GM21423 (cell line): ENCODE data around the gene IL10.
"Not testable (repeated sequence)": the region's sequence is repeated elsewhere in the genome, so short reads cannot be mapped to it uniquely, and the experiment has no call there.

Source experiments
- ATAC-seq: cut with Tn5 transposase; IDR thresholded peaks from one replicate; pipeline ENCODE4 v1.9.1; 2021; ENCODE audit warnings: mild to moderate bottlenecking, moderate library complexity; ENCODE audit not compliant: unreplicated experiment

Gene IL10

DNA sequence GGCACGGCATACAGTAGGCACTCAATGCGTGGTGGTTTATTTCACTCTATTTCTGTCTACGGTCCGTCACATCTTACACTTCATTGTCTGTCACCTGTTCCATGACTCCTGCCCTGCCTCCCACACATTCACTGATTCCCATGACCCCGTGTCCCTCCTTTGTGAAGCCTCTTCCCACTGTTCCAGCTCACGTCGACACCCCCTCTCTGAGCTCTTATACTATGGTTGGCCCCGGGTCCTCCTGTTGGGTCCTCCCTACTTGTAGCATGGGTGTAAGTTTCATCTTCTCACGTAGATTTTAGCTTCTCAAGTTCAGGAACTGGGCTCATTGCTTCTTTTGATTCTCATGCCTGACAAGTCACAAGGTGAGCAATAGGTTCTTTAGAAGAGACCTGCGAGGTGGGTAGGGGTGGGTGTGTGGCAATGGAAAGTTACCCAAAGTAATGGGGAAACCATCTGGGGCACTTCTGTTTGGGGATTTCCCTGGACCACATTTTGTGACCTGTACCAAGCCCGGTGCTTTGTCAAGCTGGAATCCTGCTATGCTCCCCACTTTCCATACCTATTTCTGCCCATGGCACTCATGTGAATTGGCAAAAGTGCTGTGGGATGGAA, 22.1 kb upstream of the IL10 start:
- ATAC-seq: no peak

DNA sequence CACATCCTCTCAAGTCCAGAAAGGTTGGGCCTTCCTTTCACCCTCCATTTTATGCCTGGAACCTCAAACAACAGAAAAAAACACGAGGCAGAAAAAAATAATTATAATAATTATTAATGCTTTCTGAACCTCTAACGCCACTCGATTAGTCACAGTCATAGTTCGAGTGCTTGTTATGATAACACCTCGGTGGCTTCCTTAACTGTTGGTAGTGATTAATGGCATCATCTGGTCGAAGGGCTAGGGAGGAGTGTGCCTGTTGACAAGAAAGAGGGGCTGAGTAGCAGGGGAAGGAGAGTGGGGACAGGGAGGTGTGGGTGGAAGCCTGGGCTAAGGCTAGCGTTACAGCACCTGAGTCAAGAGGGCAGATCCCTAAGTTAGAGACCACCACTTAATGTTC, 21.3 kb upstream of the IL10 start:
- no peak for ATAC-seq

DNA sequence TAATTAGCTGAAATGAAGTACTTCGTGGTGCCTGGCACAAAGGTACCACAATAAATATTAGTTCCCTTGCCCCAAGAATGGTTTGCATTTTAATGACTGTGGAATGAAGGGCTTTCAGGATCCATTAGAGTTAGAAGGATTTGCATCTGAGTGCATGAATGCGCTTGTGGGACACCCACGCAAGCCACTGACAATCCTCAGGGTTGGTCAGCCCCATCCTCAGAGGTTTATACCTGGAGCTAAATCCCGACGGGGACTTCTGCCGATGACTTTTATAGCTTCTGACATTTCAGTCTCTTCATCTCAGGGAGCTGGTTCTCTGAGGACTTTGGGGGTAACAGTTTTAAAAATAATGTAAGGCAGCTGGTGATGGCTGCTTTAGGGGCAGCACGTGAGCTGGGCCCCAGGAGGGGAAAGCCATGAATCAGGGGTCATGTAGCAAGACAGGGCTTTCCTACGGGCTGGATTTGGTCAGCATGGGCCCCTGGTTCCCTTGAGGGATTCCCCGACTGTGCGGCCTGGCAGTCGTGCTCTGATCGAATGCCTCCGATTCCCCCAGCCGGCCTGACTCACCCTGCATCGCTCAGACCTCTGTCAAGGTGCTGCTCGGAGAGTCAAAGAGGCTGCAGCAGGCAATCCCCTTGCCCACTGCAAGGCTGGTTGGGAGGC, 20.8 kb upstream of the IL10 start:
- peak; percentile 42 for ATAC-seq

DNA sequence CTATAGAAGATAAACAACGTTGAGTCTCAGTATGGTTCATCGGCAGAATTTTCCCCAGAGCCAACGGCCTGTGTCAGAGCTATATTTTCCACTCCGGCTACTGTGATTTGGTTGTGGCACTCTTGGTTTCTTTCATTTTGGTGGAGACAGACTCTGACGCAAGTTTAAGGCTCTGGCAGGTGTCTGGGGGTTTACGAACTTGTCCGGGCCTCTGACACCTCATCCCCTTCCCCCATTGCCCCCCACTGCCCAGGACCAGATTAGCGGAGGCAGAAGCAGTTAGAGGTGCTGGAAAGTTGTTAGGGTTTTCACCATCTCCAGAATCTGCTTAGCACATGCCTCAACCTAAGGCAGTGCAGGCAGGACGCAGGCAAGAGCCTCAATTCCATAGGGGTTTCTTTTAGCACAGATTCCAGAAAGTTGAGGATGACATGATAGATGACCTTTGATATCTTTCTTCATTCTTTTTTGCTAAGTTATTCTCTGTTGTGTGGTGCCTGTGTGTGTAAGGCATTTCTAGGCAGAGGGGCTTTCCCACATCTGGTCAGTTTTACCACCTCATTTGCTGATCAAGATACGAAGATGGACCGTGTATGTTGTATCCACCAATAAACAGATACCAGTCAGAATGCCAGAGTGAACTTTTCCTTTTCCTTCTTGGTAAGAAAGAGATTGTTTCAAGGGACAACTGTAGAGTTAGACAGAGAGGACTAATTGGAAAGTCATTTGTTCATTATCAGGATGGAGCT, 18.4 kb upstream of the IL10 start:
- no peak for ATAC-seq

DNA sequence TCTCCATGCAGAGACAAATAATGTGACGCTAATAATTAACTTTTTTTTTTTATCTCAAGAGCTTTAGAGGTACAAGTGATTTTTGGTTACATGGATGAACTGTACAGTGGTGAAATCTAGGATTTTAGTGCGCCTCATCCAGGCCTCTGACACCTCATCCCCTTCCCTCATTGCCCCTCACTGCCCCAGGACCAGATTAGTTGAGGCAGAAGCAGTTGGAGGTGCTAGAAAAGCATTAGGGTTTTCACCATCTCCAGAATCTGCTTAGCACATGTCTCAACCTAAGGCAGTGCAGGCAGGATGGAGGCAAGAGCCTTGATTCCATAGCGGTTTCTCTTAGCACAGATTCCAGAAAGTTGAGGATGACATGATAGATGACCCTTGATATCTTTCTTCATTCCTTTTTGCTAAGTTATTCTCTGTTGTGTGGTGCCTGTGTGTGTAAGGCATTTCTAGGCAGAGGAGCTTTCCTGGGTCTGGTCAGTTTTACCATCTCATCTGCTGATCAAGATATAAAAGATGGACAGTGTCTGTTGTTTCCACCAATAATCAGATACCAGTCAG, 16.3 kb upstream of the IL10 start:
- ATAC-seq: no peak

DNA sequence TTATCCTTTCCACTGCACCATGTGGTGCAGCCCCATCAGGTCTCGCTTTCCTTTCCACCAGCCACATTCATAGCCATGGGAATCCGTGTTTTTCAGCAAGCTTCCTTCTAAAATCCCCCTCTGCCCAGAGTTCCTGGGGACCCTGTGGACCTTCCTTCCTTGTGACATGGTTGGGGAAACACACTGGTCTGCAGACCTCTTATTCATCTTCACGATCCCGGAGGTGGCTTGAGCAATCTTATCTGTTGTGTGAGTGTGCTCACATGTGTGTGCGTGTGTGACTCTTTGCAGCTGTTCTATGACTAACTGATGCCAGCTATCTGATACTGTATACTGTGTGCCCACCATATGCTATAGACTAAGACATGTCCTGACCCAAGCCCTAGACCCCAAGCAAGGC, 15.6 kb upstream of the IL10 start:
- no peak for ATAC-seq

DNA sequence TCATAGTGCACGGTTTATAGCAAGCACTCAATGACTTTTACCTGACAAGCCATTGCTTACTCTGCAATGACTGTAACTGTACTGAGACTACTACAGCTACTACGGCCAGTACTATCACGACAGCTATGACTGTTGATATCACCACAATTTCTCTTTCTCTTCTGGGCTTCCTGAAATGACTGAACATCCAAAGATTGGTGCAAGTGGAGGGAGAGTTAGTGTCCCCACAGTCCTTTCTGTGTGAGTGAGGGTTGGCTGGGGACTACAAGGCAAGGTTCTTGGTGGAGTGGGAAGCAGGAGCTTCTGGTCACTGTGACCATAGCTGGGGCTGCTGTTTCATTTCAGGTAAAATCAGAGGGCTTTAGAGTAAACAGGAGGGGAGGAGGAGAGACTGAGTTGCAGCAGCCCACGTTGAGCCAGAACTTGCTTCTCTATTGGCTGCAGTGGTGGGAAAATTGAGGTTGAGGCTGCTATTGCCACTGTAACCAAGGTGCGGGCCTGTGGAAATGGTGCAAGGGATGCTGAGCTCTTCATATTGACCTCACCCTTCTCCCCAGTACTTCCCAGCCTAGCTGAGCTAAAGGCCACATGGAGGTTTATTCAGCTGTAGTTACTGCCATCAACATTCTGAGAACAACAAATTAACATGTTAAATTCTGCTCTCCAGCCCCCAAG, 14.1 kb upstream of the IL10 start:
- no peak for ATAC-seq

DNA sequence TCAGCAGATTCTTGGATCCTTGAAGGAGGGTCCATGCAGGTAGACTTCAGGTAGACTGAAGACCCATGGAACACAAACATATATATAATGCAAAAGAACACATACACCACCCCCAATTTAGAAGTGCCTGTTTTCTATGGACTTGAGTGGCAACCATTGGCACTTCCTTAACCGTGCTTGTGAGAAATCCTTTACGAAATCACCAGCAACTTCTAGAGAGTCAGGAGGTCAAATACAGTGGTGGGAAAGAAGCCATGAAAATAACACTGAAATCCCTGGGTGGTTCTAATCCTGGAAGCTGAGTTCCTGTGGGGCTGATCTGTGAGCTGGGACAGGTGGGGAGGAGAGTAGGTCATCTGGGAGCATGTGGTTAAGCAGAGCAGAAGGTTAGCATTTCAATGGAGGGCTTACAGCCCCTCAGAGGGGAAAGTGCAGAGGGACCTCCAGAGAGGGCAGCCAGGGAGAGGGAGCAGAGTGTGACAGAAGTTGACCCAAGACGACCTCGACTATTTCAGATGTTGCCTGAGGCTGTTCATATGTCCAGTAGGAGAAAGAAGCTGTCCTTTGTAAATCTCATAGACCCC, 13.0 kb upstream of the IL10 start:
- no peak for ATAC-seq

DNA sequence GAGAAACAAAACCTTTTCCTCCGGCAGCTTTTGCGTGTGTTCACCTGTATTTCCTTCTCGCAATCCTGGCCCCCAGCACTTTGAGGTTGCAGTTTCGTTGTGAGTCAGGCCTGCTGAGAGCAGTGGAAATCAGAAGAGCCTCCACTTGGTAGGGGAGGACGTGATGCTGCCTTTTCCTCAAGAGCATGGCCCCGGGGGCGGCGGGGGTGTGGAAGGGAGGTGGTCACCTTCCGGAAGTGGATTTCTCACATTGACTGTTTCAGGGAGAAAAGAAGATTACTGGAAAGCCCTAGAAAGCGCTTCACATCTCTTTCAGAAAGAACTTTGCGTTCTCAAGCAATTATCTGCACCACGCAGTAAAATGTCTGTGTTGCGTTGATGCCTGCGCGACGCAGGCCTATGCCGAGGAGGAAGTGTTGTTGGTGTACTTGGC, 12.2 kb upstream of the IL10 start:
- peak; percentile 65 for ATAC-seq

DNA sequence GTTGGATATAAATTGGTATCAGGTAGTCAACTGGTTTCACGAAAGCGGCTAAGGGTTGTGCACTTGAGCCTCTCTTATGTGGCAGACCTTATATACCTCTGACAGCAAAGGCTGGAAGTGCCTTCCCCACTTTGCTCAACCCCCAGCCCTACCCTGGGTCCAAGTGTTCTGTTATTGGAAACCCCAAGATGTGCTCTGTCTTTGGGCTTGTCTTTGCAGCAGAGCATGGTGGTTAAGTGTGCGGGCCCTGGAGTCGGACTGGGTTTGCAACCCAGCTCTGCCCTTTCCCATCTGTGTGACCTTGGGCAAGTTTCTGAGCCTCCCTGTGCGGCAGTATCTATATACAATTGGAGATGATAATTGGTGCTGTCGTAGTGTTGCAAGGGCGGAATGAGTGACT, 11.2 kb upstream of the IL10 start:
- ATAC-seq: no peak

DNA sequence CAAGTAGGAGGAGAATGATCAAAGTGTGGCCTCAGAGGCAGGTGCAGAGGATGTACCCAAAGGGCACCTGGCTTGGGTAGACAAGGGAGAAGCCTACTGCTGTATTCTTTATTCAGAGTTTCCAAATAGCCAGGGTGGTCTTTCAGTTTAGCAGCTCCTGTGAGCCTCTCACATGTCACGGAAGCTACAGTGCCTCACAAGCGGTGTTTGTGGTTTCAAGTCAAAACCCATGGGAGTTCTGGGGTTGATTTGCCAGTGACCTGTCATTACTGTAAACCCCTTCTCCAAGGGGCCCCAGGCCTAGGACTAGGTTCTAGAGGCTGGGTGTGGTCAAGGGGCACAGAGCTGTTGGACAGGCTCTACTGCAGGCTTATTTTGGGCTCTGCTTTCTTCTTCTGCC, 10.2 kb upstream of the IL10 start:
- peak; percentile 57 for ATAC-seq

DNA sequence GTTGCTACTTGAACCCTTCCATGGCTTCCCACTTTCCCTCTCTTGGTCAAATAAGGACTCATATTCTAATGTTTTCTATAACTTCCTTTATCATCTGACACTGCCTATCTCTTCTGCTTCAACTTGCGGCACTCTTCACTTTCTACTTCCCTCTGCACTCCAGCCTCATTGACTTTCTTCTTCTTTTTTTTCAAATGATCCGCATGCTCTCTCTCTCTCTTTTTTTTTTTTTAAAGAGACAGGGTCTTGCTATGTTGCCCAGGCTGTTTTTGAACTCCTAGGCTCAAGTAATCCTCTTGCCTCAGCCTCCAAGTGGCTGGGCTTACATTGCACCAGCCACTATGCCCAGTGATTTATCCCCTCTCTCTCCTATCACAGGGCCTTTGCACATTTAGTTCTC, 7.3 kb upstream of the IL10 start:
- ATAC-seq: no peak

DNA sequence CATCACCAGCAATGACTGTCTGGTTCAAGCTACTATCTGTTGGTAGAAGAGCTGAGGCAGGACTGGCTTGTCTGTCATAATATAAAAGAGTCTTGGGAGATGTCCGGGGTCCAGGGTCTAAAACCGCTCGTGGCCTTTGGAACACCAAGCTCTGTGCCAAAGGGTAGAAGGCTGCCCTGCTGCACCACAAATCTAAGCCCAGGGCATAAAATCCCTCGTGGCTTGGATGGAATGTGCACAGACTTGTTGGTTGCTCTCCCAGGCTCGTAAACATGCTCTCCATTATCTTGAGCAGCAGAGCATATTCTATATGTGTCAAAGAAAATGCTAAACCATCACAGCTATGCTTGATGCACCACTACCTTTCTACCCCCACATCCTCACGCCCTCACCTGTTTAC, 6.6 kb upstream of the IL10 start:
- ATAC-seq: not testable (repeated sequence)

DNA sequence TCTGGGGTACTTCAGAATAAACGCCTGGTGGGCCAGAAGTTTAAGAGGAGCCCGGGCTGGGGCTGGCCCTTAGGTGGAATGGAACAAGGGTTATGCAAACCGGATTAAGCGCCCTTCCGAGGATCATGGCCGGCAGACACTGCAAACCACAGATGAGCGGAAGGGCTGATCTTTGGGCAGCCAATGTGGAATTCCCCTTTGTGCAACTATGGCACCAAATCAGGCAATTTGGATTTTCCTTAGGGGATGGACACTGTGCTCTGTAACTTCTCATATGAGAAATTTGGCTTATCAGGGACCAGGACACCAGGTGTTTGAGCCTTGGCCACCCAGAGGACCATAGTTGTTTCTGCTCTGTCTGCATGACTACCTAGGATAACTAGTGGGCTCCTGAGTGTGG, 5.7 kb upstream of the IL10 start:
- ATAC-seq: no peak

DNA sequence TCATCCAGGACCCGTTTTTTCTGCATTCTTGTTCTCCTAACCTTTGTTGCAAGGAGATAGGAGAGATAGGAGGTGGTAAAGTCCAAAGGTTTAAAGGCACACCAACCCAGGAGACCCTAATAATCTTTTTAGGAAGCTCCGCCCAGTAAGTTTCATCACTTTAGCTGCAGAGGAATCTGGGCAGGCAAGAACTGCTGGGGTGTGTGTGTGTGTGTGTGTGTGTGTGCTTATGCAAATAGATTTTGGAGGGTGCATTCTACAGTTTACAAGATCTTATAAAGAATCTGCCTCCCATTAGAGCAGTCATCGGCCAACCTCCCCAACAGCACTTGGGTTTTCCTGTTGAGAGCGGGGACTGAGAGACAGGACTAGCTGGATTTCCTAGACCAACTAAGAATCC, 3.9 kb upstream of the IL10 start:
- ATAC-seq: no peak

DNA sequence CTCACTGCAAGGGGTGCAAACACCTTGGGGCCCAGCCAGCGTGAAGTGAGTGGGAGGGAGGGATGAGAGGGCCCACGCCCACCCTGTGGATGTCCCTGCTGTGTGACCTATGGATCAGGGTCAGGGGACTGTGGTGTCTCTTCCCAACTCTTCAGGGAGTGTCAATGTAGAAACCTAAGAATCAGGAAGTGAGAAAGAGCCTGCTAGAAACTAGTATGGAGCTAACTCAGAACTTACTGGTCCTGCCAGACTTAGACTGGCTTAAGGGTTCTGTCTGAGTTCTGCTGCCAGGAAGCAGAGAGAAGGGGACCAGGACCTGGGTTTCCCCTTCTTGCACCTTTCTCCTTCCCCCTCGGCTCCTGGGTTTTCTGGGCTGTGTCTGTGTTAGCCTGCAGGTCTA, 1.8 kb upstream of the IL10 start:
- no peak for ATAC-seq

DNA sequence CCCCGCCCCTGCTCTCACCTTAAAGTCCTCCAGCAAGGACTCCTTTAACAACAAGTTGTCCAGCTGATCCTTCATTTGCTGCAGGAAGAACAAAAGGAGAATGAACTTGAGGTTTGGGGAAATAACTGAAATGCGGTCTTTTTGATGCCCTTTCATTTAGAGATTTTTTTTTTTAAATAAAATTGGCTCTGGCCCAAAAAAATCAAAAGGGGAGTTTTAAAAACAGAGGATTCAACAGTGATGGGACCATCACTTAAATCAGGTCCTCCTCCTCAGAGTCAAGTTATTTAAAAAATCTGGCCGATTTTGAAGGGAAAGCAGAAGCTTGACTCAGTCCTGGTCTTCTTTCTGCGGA, 979 bp downstream of the IL10 start:
- no peak for ATAC-seq

DNA sequence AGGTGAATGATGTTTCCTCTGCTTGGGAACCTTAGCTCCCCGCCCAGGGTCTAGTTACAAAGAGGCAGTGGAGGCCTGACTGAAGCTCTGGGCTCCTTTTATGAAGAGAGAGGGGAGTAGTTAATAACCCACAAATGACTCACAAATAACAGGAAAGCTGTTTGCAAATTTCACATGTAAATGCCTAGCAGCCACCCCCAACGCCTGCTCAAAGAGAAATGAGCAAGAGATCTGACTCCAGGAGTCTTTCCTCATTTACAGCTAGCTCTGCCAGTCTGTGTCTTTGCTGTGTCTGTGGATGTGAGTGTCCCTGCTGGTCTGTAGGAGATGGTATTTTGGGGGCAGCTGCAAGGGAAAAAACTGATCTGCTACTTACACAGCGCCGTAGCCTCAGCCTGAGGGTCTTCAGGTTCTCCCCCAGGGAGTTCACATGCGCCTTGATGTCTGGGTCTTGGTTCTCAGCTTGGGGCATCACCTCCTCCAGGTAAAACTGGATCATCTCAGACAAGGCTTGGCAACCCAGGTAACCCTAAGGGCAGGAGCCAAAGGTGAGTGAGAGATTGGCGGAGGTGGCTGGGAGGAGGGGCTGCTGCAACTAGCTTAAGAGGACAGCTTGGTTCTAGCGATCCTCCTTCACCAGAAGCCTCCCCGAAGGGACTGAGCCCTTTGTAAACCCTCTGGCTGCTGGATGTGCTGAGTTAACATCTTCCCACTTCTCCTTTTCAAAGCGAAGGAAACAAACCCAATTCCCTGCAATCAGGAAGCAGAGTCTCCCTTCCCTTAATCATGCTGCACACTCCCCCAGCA, 1.6 kb downstream of the IL10 start, which contains the start of gene IL19:
IL19 (plus strand) TSS at position 243 of the 807 bp plus-strand sequence. CDS start 65,890 bp downstream, outside the sequence.
- peak; percentile 21 for ATAC-seq

DNA sequence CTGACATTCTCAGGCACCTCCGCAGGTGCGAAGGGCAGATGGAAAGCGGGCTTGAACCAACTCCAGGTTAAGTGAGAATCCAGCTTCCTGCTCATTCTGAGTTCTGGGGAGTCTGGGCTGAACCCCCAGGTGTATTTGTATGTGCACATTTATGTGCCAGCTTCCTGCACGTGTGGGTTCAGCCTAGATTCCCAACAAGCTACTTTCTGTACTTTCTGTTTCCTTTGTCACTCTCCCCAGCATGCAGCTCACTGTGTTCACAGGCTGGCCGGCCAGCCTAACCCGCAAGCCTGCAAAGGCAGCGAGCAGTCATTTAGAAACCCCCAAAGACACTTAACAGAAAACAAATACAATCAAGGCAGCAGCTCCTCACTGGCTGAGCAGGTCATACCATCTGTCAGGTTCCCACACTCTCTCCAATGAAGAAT, 3.0 kb downstream of the IL10 start:
- peak; percentile 61 for ATAC-seq
